Measurements from ENCODE around the gene CCR5AS.

The CCR5AS gene

DNA sequence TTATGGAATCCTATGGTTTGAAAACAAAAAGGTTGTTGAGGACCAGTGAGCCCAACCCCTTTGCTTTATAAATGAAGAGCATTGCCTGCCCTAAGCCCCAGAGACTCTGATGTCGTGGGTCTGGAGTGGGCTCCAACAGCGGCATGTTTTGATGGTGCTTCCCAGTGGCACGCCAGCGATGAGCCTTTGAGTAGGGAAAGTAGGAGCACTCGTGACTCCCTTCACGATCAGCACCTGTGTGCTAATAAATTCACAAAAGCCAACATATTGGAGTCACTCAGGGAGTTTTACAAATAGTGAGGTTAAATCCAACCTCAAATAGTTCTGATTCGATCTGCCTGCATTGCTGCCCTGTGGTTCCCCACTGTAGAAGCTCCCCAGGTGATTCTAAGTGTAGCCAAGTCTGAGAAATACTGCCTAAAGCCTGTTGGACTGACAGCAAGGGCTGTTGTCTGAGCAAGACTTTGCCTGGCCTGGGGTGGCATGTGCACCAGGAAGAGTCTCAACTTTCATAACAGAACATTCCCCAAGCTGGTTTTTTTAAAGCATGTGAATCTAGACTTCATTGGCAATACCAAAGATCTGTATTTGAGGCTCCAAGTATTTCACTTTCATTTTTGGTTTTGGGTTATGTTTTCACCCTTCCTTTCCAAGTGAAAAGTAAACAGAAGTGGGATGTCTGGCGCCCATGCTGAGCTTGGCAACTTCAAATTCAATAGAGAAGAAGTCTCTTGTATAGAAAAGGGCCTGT is 26.2 kb downstream of the CCR5AS start:
- DNase-seq (ENCODE audit: low read depth in 2 of 2) = no peak

GRCh38 chr3:46378426-46378942 is 28.4 kb downstream of the CCR5AS start:
- DNase-seq (ENCODE audit: low read depth in 2 of 2) = no peak

DNA sequence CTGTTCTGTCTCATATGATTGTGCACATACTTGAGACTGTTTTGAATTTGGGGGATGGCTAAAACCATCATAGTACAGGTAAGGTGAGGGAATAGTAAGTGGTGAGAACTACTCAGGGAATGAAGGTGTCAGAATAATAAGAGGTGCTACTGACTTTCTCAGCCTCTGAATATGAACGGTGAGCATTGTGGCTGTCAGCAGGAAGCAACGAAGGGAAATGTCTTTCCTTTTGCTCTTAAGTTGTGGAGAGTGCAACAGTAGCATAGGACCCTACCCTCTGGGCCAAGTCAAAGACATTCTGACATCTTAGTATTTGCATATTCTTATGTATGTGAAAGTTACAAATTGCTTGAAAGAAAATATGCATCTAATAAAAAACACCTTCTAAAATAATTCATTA is 31.1 kb downstream of the CCR5AS start:
- DNase-seq (ENCODE audit: low read depth in 2 of 2) = no peak

DNA sequence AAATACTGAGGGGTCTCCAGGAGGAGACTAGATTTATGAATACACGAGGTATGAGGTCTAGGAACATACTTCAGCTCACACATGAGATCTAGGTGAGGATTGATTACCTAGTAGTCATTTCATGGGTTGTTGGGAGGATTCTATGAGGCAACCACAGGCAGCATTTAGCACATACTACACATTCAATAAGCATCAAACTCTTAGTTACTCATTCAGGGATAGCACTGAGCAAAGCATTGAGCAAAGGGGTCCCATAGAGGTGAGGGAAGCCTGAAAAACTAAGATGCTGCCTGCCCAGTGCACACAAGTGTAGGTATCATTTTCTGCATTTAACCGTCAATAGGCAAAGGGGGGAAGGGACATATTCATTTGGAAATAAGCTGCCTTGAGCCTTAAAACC is 31.6 kb downstream of the CCR5AS start:
- no peak for DNase-seq (ENCODE audit: low read depth in 2 of 2)

- no peak for DNase-seq (ENCODE audit: low read depth in 2 of 2)
Observed at GRCh38 chr3:46374755-46375154, 32.1 kb downstream of the CCR5AS start.

DNA sequence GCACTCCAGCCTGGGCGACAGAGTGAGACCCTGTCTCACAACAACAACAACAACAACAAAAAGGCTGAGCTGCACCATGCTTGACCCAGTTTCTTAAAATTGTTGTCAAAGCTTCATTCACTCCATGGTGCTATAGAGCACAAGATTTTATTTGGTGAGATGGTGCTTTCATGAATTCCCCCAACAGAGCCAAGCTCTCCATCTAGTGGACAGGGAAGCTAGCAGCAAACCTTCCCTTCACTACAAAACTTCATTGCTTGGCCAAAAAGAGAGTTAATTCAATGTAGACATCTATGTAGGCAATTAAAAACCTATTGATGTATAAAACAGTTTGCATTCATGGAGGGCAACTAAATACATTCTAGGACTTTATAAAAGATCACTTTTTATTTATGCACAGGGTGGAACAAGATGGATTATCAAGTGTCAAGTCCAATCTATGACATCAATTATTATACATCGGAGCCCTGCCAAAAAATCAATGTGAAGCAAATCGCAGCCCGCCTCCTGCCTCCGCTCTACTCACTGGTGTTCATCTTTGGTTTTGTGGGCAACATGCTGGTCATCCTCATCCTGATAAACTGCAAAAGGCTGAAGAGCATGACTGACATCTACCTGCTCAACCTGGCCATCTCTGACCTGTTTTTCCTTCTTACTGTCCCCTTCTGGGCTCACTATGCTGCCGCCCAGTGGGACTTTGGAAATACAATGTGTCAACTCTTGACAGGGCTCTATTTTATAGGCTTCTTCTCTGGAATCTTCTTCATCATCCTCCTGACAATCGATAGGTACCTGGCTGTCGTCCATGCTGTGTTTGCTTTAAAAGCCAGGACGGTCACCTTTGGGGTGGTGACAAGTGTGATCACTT is 34.1 kb downstream of the CCR5AS start:
- DNase-seq (ENCODE audit: low read depth in 2 of 2) = no peak

DNA sequence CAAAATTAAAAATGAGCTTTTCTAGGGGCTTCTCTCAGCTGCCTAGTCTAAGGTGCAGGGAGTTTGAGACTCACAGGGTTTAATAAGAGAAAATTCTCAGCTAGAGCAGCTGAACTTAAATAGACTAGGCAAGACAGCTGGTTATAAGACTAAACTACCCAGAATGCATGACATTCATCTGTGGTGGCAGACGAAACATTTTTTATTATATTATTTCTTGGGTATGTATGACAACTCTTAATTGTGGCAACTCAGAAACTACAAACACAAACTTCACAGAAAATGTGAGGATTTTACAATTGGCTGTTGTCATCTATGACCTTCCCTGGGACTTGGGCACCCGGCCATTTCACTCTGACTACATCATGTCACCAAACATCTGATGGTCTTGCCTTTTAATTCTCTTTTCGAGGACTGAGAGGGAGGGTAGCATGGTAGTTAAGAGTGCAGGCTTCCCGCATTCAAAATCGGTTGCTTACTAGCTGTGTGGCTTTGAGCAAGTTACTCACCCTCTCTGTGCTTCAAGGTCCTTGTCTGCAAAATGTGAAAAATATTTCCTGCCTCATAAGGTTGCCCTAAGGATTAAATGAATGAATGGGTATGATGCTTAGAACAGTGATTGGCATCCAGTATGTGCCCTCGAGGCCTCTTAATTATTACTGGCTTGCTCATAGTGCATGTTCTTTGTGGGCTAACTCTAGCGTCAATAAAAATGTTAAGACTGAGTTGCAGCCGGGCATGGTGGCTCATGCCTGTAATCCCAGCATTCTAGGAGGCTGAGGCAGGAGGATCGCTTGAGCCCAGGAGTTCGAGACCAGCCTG is 35.1 kb downstream of the CCR5AS start:
- no peak for DNase-seq (ENCODE audit: low read depth in 2 of 2)

DNA sequence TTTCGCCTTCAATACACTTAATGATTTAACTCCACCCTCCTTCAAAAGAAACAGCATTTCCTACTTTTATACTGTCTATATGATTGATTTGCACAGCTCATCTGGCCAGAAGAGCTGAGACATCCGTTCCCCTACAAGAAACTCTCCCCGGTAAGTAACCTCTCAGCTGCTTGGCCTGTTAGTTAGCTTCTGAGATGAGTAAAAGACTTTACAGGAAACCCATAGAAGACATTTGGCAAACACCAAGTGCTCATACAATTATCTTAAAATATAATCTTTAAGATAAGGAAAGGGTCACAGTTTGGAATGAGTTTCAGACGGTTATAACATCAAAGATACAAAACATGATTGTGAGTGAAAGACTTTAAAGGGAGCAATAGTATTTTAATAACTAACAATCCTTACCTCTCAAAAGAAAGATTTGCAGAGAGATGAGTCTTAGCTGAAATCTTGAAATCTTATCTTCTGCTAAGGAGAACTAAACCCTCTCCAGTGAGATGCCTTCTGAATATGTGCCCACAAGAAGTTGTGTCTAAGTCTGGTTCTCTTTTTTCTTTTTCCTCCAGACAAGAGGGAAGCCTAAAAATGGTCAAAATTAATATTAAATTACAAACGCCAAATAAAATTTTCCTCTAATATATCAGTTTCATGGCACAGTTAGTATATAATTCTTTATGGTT is 35.9 kb downstream of the CCR5AS start, which contains the start of gene CCR5:
CCR5 (plus strand) TSS at position 108 of the 680 bp plus-strand sequence. CDS start 1,957 bp downstream, outside the sequence.
- DNase-seq (ENCODE audit: low read depth in 2 of 2) = no peak

DNA sequence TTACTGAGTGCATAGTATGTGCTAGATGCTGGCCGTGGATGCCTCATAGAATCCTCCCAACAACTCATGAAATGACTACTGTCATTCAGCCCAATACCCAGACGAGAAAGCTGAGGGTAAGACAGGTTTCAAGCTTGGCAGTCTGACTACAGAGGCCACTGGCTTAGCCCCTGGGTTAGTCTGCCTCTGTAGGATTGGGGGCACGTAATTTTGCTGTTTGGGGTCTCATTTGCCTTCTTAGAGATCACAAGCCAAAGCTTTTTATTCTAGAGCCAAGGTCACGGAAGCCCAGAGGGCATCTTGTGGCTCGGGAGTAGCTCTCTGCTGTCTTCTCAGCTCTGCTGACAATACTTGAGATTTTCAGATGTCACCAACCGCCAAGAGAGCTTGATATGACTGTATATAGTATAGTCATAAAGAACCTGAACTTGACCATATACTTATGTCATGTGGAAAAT is 37.2 kb downstream of the CCR5AS start:
- no peak for DNase-seq (ENCODE audit: low read depth in 2 of 2)

- no peak for DNase-seq (ENCODE audit: low read depth in 2 of 2)
Observed at GRCh38 chr3:46369151-46369550, 37.7 kb downstream of the CCR5AS start.

DNA sequence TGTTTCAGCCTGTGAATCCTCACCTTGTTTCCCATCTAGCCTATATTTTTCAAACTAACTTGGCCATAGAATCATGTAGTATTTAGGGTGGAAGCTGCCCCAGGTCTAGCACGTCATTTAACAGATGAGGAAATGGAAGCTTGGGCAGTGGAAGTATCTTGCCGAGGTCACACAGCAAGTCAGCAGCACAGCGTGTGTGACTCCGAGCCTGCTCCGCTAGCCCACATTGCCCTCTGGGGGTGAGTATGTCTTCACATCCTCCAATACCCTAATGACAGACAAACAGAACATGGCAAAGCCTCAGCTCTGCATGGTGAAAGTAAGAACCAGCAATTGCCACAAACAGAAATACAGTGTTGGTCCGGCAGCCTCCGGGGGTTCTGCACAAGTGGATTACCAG is 38.3 kb downstream of the CCR5AS start:
- no peak for DNase-seq (ENCODE audit: low read depth in 2 of 2)

GRCh38 chr3:46367811-46368210 is 39.1 kb downstream of the CCR5AS start:
- DNase-seq (ENCODE audit: low read depth in 2 of 2) = no peak

GRCh38 chr3:46365737-46366524 is 40.9 kb downstream of the CCR5AS start:
- no peak for DNase-seq (ENCODE audit: low read depth in 2 of 2)

GRCh38 chr3:46365041-46365440 is 41.8 kb downstream of the CCR5AS start:
- no peak for DNase-seq (ENCODE audit: low read depth in 2 of 2)

- no peak for DNase-seq (ENCODE audit: low read depth in 2 of 2)
Observed at GRCh38 chr3:46361408-46362283, 45.2 kb downstream of the CCR5AS start.

DNA sequence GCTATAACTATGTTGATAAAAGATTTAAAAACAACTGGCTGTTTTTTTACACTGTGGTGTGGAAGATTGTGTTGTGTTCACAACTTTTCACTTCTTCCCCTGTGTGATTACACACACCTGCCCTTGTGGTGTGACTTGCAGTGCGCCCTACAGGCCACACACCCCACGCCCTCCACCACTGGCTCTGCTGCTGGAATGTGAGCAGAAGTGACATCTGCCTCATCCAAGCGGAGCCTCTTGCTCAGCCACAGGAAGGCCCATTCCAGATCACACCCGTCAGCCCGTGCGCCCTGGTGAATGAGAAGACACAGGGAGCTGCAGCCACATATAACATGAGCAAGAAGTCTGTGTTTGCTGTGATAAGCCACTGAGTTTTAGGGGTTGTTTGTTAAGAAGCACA is 46.0 kb downstream of the CCR5AS start:
- no peak for DNase-seq (ENCODE audit: low read depth in 2 of 2)

- DNase-seq (ENCODE audit: low read depth in 2 of 2) = no peak
Observed at GRCh38 chr3:46359733-46360493, 47.0 kb downstream of the CCR5AS start.

GRCh38 chr3:46358466-46358865 is 48.4 kb downstream of the CCR5AS start:
- DNase-seq (ENCODE audit: low read depth in 2 of 2) = no peak

GRCh38 chr3:46356909-46357308 is 50.0 kb downstream of the CCR5AS start:
- no peak for DNase-seq (ENCODE audit: low read depth in 2 of 2)

Data from fibroblast of skin of left quadriceps (primary cell).